Spleen (tissue), 11 donors: ENCODE measurements around the gene FKBP9. TPM values are rescaled to one million over a fixed set of nuclear protein-coding genes. Genes with fewer than 3 reads are reported as not detected.
"Not testable (repeated sequence)": the region's sequence is repeated elsewhere in the genome, so short reads cannot be mapped to it uniquely, and the experiment has no call there.

ENCODE experiments used
- DNase-seq: peaks from one replicate; pipeline ENCODE4 v3.0.0-alpha.2; 2020
- H3K27ac ChIP-seq, 8 donors: fragments of 200-600 bp; sonication (generic) in 7 of 8; 1 replicate in 4 of 8; 2 replicates in 4 of 8; pipeline versions ENCODE4 v1.5.0 to v1.8.0; 2016 to 2021; ENCODE audit warnings: inconsistent platforms in 4 of 8, mild to moderate bottlenecking in 4 of 8, moderate library complexity in 1 of 8
- H3K27me3 ChIP-seq, 7 donors: fragments of 200-600 bp; sonication (generic) in 6 of 7; replicated peaks in 1 of 7; 1 replicate in 4 of 7; 2 replicates in 3 of 7; pipeline versions ENCODE4 v1.5.0 to v1.8.0; 2016 to 2021; ENCODE audit warnings: inconsistent platforms in 3 of 7, mild to moderate bottlenecking in 1 of 7
- H3K36me3 ChIP-seq, 6 donors: fragments of 200-600 bp; sonication (generic) in 5 of 6; 1 replicate in 4 of 6; 2 replicates in 2 of 6; pipeline versions ENCODE4 v1.5.0 to v1.8.0; 2016 to 2021; ENCODE audit warnings: inconsistent platforms in 2 of 6
- H3K4me1 ChIP-seq, 6 donors: fragments of 200-600 bp; sonication (generic) in 5 of 6; 1 replicate in 3 of 6; 2 replicates in 3 of 6; pipeline versions ENCODE4 v1.5.0 to v1.8.0; 2016 to 2021; ENCODE audit warnings: inconsistent platforms in 3 of 6
- H3K4me3 ChIP-seq, 8 donors: fragments of 200-600 bp; sonication (generic) in 7 of 8; 1 replicate in 4 of 8; 2 replicates in 4 of 8; pipeline versions ENCODE4 v1.5.0 to v1.8.0; 2016 to 2021; ENCODE audit warnings: inconsistent platforms in 4 of 8, mild to moderate bottlenecking in 4 of 8, moderate library complexity in 2 of 8
- H3K9me3 ChIP-seq, 8 donors: fragments of 200-600 bp; sonication (generic) in 7 of 8; 1 replicate in 4 of 8; 2 replicates in 4 of 8; pipeline versions ENCODE4 v1.5.0 to v1.8.0; 2016 to 2021; ENCODE audit warnings: inconsistent platforms in 4 of 8
- POLR2A ChIP-seq, 3 donors: fragments of 450-650 bp; IDR thresholded peaks; one replicate each; pipeline ENCODE4 v1.5.1; 2017; ENCODE audit warnings: antibody characterized with exemption in 3 of 3, mild to moderate bottlenecking in 1 of 3
- POLR2AphosphoS5 ChIP-seq, 3 donors: sonication (generic); formaldehyde crosslinking; IDR thresholded peaks; one replicate each; pipeline ENCODE4 v1.5.1; 2017; ENCODE audit warnings: antibody characterized with exemption in 3 of 3
- WGBS, 5 donors: extraction: QIAGEN DNeasy Blood & Tissue Kit in 3 of 5; methylation state at CpG; one replicate each; pipeline versions ENCODE4 v1.1.5 to v1.1.7; 2013 to 2018; 5-methylcytosine and 5-hydroxymethylcytosine counted together
- intact Hi-C: fragments of 100-400 bp; cut with DNase I; formaldehyde crosslinking; loops from one replicate; pipeline ENCODE4 v1.15.0; 2023; ENCODE audit warnings: low total_unique reads
- polyA plus RNA-seq, 3 donors: library from polyadenylated mRNA; stranded (reverse); fragments of 200-250 nt; gene quantifications; one replicate each; pipeline ENCODE4 v1.2.1, GENCODE V29; 2013
- total RNA-seq, 7 donors: library from RNA; depleted of rRNA in 3 of 7; stranded (reverse); fragments of >200 nt in 3 of 7; fragmentation: NEBNext Ultra II Directional in 4 of 7; extraction: Animal tissue kit (Norgen Biotek cat#: 25700) in 4 of 7; gene quantifications; one replicate each; pipeline versions ENCODE4 v1.1.0 to v1.2.1, GENCODE V29; 2016 to 2021
- TF ChIP-seq, protein P1 (sequence below), 11 experiments: fragments of 200-600 bp in 7 of 11; fragments of 450-650 bp in 4 of 11; sonication (generic) in 4 of 11; IDR thresholded peaks in 8 of 11; conservative IDR thresholded peaks in 3 of 11; 1 replicate in 7 of 11; 2 replicates in 4 of 11; pipeline versions ENCODE4 v1.4.0 to v1.8.0; 2016 to 2021; ENCODE audit warnings: antibody characterized with exemption in 11 of 11, inconsistent platforms in 4 of 11, mild to moderate bottlenecking in 1 of 11
- donor health status: healthy with polysubstance abuse.
- donor health status: DM: no; HTN: no; CAD: no; lungs with moderate emphysema.
- donor health status: DM: no; HTN: no; CAD: no.
- donor health status: Bipolar disorder and iron deficiency.
- donor health status: healthy.
- donor health status: DM: no; HTN: no; CAD: no.
- donor health status: DM: yes; HTN: yes; CAD: no.

FKBP9 gene
- total and polyA plus RNA-seq, 10 donors = 3.7 to 83.1 (median 54.4) TPM

GRCh38 chr7:32947420-32947983 is 9.7 kb upstream of the FKBP9 start:
- Histone ChIP-seq H3K4me3 (no peak overlapping the region), H3K27me3 (peaks cover 0 to 4% (median 0%) of the 10 kb centered on the region in 7 donors), H3K27ac (no peak overlapping the region), H3K4me1 (peaks cover 0 to 8% (median 3%) of the 10 kb centered on the region in 6 donors), H3K36me3 (no peaks in the 10 kb centered on the region), H3K9me3 (peaks cover 0 to 24% (median 18%) of the 10 kb centered on the region in 8 donors)
- WGBS, 5 donors = 85 to 91% (median 87%) methylated on average over 3 of the region's 3 CpGs
- TF ChIP-seq POLR2AphosphoS5 (IDR thresholded peaks at IDR 0.05) = no peak
- TF ChIP-seq POLR2A (IDR thresholded peaks at IDR 0.05) = no peak
- TF ChIP-seq, protein P1, sequence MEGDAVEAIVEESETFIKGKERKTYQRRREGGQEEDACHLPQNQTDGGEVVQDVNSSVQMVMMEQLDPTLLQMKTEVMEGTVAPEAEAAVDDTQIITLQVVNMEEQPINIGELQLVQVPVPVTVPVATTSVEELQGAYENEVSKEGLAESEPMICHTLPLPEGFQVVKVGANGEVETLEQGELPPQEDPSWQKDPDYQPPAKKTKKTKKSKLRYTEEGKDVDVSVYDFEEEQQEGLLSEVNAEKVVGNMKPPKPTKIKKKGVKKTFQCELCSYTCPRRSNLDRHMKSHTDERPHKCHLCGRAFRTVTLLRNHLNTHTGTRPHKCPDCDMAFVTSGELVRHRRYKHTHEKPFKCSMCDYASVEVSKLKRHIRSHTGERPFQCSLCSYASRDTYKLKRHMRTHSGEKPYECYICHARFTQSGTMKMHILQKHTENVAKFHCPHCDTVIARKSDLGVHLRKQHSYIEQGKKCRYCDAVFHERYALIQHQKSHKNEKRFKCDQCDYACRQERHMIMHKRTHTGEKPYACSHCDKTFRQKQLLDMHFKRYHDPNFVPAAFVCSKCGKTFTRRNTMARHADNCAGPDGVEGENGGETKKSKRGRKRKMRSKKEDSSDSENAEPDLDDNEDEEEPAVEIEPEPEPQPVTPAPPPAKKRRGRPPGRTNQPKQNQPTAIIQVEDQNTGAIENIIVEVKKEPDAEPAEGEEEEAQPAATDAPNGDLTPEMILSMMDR (IDR thresholded peaks at IDR 0.05 in 8 of 11, conservative IDR thresholded peaks at IDR 0.05 in 3 of 11) = no peak
- DNase-seq = no peak
- intact Hi-C loops = no loop called here

GRCh38 chr7:32948202-32948601 is 9.0 kb upstream of the FKBP9 start:
- H3K36me3 ChIP-seq = no peaks in the 10 kb centered on the region
- no peak overlapping the region for H3K27ac ChIP-seq
- H3K4me1 ChIP-seq = peaks cover 0 to 6% (median 2%) of the 10 kb centered on the region in 6 donors
- no peaks in the 10 kb centered on the region for H3K27me3 ChIP-seq
- 89 to 96% (median 91%) methylated on average over 4 of the region's 4 CpGs for WGBS, 5 donors
- no peak for TF ChIP-seq POLR2A (IDR thresholded peaks at IDR 0.05)
- no peak for TF ChIP-seq POLR2AphosphoS5 (IDR thresholded peaks at IDR 0.05)
- TF ChIP-seq, protein P1 (IDR thresholded peaks at IDR 0.05 in 8 of 11, conservative IDR thresholded peaks at IDR 0.05 in 3 of 11) = no peak
- no peak overlapping the region for H3K4me3 ChIP-seq
- peaks cover 0 to 24% (median 18%) of the 10 kb centered on the region in 8 donors for H3K9me3 ChIP-seq
- intact Hi-C loops = no loop called here
- no peak for DNase-seq

DNA sequence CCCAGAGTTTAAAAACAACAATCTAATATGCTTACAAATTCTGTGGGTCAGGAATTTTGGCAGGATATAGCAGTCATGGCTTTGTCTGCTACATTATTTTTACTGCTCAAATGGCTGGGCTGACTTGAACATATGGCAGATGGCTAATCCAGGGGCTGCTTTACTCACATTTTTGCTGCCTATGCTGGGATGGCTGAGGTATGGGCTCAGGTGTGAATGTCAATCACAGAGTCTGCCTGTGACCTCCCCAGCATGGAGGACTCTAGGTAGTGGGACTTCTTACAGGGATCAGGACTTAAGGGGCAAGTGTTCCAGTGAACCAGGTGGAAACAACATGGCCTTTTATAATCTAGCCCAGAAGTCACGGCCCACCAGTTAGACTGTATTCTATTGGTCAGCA is 4.4 kb upstream of the FKBP9 start:
- intact Hi-C loops = no loop called here
- no peaks in the 10 kb centered on the region for H3K36me3 ChIP-seq
- H3K9me3 ChIP-seq = peaks cover 0 to 15% (median 13%) of the 10 kb centered on the region in 8 donors
- no peak overlapping the region for H3K4me3 ChIP-seq
- TF ChIP-seq POLR2AphosphoS5 (IDR thresholded peaks at IDR 0.05) = no peak
- TF ChIP-seq, protein P1 (IDR thresholded peaks at IDR 0.05 in 8 of 11, conservative IDR thresholded peaks at IDR 0.05 in 3 of 11) = no peak
- no peak for TF ChIP-seq POLR2A (IDR thresholded peaks at IDR 0.05)
- 89 to 100% (median 95%) methylated on average over 1 of the region's 1 CpG for WGBS, 5 donors
- H3K4me1 ChIP-seq = peaks cover 0 to 17% (median 16%) of the 10 kb centered on the region in 6 donors
- H3K27ac ChIP-seq = no peak overlapping the region
- H3K27me3 ChIP-seq = peaks cover 0 to 22% (median 16%) of the 10 kb centered on the region in 7 donors
- no peak for DNase-seq

GRCh38 chr7:32958046-32959025 is 1.1 kb downstream of the FKBP9 start:
- peaks cover 0 to 27% (median 20%) of the 10 kb centered on the region in 6 donors for H3K4me1 ChIP-seq
- WGBS, 5 donors = 55 to 71% (median 60%) methylated on average over 25 to 26 of the region's 26 CpGs
- peak overlapping the region; percentile 66 to 95 (median 83) for H3K4me3 ChIP-seq
- intact Hi-C loops = no loop called here
- H3K36me3 ChIP-seq = no peaks in the 10 kb centered on the region
- peak overlapping the region; percentile 73 to 93 (median 86) for H3K27ac ChIP-seq
- peaks cover 0 to 38% (median 21%) of the 10 kb centered on the region in 7 donors for H3K27me3 ChIP-seq
- TF ChIP-seq POLR2AphosphoS5 (IDR thresholded peaks at IDR 0.05) (no peak), POLR2A (IDR thresholded peaks at IDR 0.05) (no peak)
- TF ChIP-seq, protein P1 (IDR thresholded peaks at IDR 0.05 in 8 of 11, conservative IDR thresholded peaks at IDR 0.05 in 3 of 11) = no peak
- no peak for DNase-seq
- no peaks in the 10 kb centered on the region for H3K9me3 ChIP-seq

GRCh38 chr7:32963880-32964301 is 6.7 kb downstream of the FKBP9 start:
- H3K4me3 ChIP-seq, H3K9me3 ChIP-seq, H3K27ac ChIP-seq, H3K27me3 ChIP-seq, H3K36me3 ChIP-seq, intact Hi-C loops, DNase-seq: not testable (repeated sequence)
- peaks cover 0 to 11% (median 5%) of the 10 kb centered on the region in 6 donors for H3K4me1 ChIP-seq
- 30 to 40% (median 34%) methylated on average over 5 of the region's 5 CpGs for WGBS, 5 donors
